NCI-H1417 (cell line): Measurements from ENCODE around the gene PRELID1.
A peak's percentile ranks its signal among the peaks of the same experiment; 100 is the strongest.
"Not testable (repeated sequence)": the region's sequence is repeated elsewhere in the genome, so short reads cannot be mapped to it uniquely, and the experiment has no call there.

Source experiments
- DNase-seq, 3 experiments: peaks; one replicate each; lab custom pipeline; 2025; lab: John Stamatoyannopoulos, UW

PRELID1 gene

DNA sequence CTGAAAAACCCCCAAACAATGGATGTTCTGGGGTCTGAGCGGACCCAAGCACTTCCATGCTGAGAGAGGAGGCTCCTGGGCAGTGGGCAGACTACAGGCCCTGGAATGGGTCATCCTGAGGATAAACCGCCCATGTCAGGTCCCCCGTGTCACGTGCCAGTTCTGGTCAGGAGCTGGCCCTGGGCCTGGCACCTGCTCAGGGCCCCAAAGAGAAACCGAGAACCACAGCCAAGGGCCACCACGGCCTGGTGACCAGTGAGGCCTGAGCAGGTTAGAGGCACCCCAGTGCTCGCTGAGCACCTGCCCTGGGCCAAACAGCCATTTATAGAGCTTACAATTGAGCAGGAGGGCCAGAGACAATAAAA lies 32.1 kb downstream of the PRELID1 start:
- no peak for DNase-seq

DNA sequence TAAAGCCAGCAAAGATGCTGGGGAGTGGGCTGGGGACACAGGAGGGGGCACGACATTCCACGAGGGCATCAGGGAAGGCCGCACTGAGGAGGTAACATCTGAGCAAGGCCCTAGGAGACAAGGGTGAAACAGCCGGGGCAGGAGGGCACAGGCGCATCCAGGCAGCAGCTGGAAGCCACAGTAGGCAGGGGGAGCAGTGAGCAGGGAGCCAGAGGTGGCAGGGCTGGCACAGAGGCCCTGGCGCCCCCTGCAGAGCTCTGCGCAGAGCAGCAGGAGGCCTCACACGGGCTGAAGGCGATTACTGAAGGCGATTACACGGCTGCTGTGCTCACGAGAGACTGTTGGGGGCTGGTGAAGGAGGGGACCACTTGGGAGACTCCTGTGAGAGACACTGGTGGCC lies 32.5 kb downstream of the PRELID1 start:
- DNase-seq = peak in 1 of 3 experiments; percentile 11

DNA sequence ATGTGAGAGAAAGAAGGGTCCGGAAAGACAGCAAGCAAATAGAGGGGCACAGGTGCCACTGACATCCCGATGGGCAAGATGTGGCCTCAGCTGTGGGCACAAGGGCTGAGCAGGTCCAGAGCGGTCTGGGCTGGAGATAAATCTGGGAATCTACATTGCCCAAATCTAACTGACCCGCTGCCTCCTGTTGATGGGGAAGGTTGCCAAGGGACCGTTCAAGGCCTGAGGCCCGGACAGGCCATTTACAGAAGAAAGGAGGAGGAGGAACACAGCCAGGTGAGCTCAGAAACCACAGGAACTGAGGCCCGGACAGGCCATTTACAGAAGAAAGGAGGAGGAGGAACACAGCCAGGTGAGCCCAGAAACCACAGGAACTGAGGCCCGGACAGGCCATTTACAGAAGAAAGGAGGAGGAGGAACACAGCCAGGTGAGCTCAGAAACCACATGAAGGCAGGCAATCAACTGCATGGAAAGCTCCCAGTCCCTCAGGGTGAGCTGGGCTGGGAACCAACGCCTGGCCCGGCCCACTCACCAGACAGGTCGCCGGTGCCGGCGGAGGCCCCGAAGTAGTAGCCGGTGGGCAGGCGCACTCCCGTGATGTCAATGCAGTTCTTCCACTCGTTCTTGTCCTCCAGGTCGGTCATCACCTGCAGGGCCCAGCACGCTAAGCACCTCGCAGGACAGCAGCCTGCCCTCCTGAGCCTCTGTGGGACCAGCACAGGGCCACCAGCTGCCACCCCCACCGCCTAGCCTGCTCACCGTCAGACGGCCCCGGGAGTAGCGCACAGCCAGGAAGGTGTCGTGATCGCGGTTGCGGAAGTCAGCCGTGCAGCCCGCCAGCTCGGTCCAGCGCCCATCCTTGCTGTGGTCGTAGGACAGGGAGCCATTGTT lies 33.2 kb downstream of the PRELID1 start:
- DNase-seq = no peak

DNA sequence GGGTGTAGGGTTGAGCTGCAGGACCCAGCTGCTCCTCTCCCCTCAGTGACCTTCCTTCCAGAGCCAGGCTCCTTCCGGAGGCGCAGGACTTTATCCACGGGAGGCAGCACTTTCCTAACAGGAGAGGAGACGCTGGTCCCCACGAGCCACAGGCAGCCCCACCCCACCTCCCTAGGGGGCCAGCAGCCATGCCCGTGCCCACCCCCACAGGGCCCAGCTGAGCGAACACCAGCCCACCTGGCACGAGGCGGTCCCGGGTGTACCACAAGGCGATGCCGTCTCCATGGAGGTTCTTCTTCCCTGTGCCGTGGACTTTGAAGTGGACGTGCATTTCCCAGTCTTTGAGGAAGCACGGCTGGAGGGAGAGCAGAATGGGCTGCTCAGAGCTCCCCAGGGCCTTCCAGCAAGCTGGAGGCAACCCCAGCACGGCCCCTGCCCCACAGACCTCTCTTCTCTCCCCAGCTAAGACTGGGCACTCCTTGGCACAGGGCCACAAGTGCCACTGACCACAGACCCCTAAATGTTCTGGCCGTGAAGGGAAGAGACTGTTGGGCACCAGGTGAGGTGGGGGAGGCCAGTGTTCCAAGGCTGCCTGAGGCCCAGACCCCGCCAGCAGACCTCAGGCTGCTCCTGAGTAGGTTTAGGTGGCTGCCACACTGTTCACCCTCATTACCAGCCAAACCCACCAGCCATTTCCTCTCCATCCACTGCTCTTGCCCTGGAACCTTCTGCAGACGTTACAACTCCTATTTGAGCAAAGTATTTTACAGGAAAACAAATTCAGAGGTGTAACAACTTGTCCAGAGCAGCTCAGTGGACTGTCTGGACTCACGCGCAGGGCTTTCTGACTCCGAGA lies 34.9 kb downstream of the PRELID1 start:
- no peak for DNase-seq

DNA sequence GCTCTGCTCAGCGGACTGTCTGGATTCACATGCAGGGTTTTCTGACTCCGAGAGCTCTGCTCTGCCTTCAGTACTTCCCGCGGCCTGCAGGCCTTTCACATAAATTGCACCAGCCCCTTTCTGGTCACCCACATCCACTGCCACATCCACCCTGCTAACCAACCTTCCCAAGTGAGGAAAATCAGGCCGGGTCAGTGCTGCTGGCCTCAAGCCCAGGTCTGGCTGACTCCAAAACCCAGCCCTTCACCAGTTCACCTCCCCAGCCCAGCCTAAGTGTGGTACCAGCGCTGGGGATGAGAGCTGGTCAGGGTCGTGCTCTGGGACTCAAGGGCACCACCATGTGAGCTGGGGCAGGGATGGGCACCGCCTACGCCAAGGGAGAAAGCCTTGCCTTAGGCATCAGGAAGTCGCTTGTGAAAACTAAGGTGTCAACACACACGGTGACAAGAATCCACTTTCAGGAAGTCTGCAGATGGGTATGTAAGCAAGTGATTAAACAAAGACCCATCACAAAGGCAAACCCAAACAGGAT lies 35.6 kb downstream of the PRELID1 start:
- DNase-seq = peak in 1 of 3 experiments; percentile 8

DNA sequence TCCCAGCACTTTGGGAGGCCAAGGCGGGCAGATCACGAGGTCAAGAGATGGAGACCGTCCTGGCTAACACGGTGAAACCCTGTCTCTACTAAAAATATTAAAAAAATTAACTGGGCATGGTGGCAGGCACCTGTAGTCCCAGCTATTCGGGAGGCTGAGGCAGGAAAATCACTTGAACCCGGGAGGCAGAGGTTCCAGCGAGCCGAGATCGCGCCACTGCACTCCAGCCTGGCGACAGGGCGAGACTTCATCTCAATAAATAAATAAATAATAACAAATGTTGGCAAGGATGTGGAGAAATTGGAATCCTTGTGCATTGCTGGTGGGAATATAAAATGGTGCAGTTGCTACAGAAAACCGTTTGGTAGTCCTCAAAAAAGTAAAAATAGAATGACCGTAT lies 39.4 kb downstream of the PRELID1 start:
- not testable (repeated sequence) for DNase-seq

DNA sequence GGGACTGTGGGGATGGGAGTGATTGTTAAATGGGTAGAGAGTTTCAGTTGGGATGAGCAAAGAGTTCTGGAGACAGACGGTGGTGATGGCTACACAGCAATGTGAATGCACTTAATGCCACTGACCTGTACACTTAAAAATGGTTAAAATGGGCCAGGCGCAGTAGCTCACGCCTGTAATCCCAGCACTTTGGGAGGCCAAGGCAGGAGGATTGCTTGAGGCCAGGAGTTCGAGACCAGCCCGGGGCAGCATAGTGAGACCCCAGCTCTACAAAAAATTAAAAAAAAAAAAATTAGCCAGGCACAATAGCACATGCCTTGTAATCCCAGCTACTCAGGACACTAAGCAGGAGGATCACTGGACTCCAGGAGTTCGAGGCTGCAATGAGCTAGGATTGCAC lies 40.2 kb downstream of the PRELID1 start:
- DNase-seq = no peak

DNA sequence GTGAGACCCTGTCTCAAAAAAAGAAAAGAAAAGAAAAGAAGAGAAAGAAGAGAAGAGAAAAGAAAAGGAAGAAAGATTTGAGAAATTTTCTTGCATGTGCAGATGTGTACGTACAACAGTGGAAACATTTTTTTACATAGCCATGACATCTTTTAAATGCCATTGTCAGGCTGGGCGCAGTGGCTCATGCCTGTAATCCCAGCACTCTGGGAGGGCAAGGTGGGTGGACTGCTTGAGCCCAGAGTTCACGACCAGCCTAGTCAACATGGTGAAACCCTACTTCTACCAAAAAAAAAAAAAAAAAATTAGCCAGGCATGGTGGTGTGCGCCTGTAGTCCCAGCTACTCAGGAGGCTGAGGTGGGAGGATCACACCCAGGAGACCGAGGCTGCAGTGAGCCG lies 41.3 kb downstream of the PRELID1 start:
- no peak for DNase-seq

DNA sequence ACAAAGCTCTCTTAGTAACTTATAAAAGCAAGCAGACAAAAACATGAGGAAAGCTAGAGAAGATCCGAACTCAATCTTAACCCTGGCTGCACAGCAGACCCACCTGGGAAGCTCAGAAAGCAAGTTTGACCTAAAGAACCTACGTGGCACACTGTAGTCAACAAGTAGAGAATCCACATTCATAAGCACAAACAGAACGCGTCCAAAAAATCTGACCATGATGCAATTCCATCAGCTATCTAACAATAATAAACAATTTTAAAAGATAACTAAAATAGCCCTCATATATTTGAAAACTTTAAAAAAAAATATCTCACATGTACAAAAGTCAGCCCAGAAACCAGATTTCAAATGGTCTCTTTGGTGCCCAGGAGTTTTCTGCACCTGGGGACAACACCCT lies 43.2 kb downstream of the PRELID1 start:
- DNase-seq = no peak

DNA sequence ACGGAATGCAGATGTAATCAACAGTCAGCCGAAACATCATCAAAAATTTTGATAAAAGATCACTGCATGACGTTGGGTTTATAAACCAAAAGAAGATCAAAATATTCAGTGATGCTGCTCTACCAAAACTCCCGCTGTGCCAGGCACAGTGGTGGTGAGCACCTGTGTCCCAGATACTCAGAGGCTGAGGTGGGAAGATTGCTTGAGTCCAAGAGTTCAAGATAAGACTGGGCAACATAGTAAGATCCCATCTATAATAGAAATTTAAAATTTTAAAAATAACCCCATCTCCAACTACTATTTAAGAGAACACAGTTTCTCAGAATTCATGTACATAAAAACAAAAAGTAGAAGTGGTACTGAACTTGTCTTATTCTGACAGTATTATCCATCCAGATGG lies 44.1 kb downstream of the PRELID1 start:
- no peak for DNase-seq

DNA sequence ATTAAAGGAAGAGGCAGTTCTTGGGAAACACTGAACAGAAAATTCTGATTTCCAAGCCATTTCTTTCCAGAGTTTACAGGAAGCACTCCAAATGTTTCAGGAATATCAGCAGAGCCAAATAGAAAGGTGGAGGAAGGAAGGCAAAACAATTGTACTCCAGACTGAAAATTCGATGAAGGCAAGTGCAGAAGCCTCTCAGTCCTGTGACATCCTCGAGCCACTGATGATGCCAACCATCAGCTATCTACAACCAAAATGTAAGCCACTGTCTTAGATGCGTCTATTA lies 45.7 kb downstream of the PRELID1 start:
- no peak for DNase-seq

DNA sequence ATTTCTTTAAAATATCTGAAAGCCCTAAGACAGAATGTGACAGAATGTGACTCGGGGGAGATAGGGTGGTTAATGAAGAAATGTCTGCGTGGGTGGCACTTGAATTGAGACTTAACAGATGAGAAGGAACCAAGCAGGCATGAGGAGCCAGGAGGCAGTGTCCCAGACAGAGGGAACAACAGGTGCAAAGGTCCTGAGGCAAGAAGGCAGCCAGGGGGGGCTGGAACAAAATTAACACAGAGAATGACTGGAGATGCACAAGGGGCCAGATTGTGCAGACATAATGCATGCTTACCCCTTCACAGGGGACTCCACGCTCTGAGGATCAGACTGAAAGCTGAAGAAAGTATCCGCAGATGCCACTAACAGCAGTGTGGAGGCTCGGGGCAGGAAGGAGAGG lies 46.2 kb downstream of the PRELID1 start:
- DNase-seq = no peak

DNA sequence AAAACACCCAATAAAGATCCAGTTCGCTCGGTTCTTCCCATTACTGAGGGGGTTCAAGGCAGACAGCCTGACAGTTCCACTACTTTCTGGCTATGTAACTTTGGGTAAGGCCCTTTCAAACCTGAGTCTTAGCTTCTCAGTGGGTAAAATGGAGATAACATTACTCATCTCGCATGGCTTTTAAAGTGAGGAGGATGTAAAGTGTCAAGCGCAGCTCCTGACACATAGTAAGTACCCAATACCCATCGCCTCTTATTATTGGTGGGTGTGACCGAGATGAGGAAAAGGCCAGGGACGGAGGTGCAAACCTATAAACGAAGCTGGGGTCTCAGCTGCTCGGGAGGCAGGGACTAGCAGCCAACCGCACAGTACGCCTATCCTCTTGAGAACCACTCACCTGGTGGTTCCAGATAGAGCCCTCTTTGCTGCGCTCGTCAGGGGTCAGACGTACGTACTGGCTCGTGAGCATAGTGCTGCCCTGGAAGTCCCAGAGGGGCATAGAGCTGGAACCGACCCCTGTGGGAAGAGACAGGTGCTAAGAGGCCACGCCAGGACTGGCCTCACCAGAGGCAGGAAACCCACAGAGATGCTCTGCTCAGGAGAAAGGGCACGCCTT lies 47.3 kb downstream of the PRELID1 start:
- DNase-seq = no peak

DNA sequence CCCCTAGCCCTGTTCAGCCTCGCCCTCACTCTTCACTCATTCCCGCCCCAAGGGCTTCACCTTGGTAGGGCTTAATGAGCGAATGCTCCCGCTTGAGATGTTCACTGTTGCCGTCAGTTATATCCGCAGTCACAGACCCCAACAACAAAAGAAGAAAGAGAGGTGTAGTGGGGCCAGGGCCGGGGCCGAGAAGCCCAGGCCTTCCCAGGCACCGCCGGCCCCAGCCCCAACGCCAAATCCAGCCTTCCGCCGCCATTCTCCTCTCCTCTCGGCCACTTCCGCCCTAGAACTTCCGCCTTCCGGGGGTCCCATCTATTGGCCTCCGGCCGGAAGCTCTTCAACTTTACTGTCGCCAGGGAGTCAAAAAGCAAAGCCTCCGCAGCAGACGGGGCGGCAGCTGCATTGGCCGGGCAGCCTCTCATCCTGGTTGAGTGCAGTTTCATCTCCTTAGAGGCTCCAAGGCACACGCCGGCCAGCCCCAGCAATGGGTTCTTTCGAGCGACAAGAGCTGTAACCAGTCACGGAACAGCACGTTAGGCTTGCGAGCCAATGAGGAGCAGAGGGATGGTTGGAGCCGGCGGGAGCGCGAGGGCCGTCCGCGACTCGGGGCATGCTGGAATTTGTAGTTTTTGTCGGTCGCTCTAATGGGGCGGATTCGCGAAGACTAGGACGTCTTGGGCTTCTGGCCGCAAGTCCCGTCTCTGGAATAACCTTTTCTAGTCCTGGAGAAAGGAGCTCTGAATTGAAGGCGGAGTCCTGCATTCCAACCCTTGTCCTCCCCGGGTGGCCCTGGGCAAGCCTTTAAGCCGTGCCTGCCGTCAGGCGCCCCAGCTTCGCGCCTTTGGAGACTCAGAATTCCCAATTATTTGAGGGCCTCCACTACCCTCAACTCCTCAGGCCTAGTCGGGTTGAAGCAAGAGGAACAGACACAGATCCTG lies 48.1 kb downstream of the PRELID1 start, which contains the start of gene LMAN2:
LMAN2 (minus strand) TSS at position 277 of the 938 bp plus-strand sequence; CDS start at position 256, 21 bp downstream.
- peak; percentile 85 to 96 (median 92) for DNase-seq

DNA sequence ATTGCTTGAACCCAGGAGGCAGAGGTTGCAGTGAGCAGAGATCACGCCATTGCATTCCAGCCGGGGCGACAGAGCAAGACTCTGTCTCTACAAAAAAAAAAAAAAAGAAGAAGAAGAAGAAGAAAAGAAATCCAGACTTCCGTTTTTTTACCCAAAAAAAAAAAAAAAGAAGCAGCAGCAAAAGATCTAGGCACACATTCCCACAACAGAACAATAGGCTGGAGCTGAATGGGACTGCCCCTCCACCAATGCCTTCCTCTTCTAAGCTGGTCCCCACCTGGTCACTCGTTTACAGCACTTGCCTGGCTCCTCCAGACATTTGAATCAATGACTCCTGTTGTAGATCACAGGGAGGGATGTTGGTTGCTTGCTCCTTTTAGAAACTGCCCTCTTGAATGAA lies 49.5 kb downstream of the PRELID1 start:
- DNase-seq = no peak

DNA sequence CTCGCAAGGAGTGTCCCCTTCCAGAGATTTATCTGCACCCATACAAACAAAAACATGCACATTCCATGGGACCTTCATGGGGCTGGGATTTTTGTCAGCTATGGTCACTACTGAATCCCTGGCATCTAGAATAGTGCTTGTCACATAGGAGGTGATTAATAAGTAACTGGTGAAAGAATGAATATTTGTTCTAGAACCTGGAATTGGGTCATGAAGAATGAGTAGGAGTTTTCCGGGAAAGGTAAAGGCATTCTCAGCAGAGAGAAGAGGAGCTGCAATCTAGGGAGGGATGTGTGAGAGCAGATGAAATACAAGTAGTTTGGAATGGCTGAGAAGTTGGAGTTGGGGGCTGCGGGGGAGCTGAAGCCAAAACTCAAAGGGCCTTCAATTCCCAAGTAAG lies 50.7 kb downstream of the PRELID1 start:
- DNase-seq = no peak

DNA sequence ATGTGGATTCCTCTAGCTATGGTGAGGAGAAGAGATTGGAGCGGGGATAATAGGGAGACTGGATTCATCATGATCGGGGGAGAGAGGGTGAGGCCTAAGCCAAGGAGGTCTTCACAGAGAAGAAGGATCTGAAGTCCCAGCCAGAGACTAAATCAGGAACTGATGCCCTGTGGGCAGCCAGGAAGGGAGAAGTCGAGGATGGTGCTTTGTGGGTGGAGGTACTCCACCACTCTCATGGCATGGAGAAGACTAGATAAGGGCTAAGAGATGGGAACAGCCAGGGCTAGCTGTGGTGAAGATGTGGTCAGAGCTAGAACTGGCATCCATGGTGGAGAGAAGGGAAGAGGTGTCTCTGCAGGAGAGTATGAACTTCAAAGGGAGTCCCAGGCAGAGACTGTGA lies 51.1 kb downstream of the PRELID1 start:
- no peak for DNase-seq

DNA sequence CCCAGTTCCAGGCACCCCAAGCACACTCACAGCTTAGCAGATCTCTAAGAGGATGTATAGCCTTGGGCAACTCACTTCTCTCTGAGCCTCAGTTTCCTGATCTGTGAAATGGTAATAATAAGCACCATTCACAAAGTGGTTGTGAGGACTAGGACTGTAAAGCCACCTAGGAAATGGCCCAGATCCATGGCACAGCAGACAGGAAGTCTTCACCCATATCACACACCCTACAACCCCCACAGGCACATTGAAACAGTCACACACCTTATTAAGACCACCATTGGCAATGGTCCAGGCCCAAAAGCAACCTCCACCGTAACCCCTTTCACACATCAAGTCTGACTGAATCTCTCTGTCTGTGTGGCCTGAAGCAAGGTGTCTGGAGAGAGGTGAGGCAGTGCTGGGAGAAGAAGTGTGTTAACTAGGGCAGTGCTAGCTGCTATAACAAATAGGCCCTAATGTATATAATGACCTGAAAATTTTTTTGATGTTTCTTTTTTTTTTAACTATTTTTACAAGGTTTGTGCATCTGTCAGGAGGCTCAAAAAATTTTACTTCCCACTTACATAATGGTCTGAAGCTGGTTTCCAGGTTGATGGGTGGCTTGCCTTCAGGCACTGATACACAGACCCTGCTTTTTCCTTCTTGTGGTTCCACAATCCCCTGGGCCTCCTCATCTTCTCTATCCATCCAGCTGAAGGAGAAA lies 51.7 kb downstream of the PRELID1 start:
- no peak for DNase-seq

DNA sequence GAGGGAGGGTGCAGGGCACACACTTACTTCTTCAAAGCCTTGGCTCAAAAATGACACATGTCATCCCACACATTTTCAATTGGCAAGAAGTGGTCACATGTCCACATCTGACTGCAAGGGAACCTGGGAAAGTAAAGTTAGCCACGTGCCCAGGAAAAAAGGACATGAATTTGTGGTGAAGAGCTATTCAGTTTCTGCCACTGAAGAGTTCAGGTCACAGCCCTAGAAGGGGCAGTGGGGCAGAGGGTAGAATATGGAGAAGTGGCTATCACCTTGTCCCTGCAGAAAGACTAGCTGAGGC lies 52.2 kb downstream of the PRELID1 start:
- no peak for DNase-seq
